Fibroblast of mammary gland (primary cell): ENCODE results near the gene BRPF1.
A peak's percentile ranks its signal among the peaks of the same experiment; 100 is the strongest.

Source experiments
- DNase-seq: peaks from one replicate; pipeline ENCODE4 v3.0.0-alpha.2; 2010; ENCODE audit warnings: low read depth
- H3K4me3 ChIP-seq: 2 replicates; pipeline ENCODE4 v1.5.1; 2011; ENCODE audit warnings: low read depth, mild to moderate bottlenecking, low read length, moderate library complexity; ENCODE audit not compliant: control insufficient read depth
- CTCF ChIP-seq: conservative IDR thresholded peaks from 2 replicates; pipeline ENCODE4 v1.5.1; 2011; ENCODE audit warnings: low read depth, low read length, inconsistent platforms; ENCODE audit not compliant: control insufficient read depth, insufficient read depth

The BRPF1 gene

GRCh38 chr3:9743548-9743947 lies 12.0 kb downstream of the BRPF1 start:
- no peak for DNase-seq
- no peak overlapping the region for H3K4me3 ChIP-seq
- TF ChIP-seq CTCF: no peak

- no peak for DNase-seq
- no peak for TF ChIP-seq CTCF
- H3K4me3 ChIP-seq: no peak overlapping the region
Measured at GRCh38 chr3:9744162-9744561, 12.6 kb downstream of the BRPF1 start.

GRCh38 chr3:9745521-9745920 lies 14.0 kb downstream of the BRPF1 start:
- no peak for DNase-seq
- H3K4me3 ChIP-seq: no peak overlapping the region
- no peak for TF ChIP-seq CTCF

GRCh38 chr3:9746330-9746729 lies 14.8 kb downstream of the BRPF1 start:
- peak; percentile 90 for DNase-seq
- TF ChIP-seq CTCF: no peak

GRCh38 chr3:9747267-9747666 lies 15.7 kb downstream of the BRPF1 start:
- peak; percentile 75 for DNase-seq
- no peak for TF ChIP-seq CTCF
- no peak overlapping the region for H3K4me3 ChIP-seq

More at GRCh38 chr3:9746330-9746729, 14.8 kb downstream of the BRPF1 start:
- H3K4me3 ChIP-seq: no peak overlapping the region

GRCh38 chr3:9748031-9748430 lies 16.5 kb downstream of the BRPF1 start:
- TF ChIP-seq CTCF: no peak

GRCh38 chr3:9749296-9749644 lies 17.7 kb downstream of the BRPF1 start:
- TF ChIP-seq CTCF: no peak

More at GRCh38 chr3:9748031-9748430, 16.5 kb downstream of the BRPF1 start:
- DNase-seq: no peak
- H3K4me3 ChIP-seq: no peak overlapping the region

More at GRCh38 chr3:9749296-9749644, 17.7 kb downstream of the BRPF1 start:
- no peak for DNase-seq
- peak overlapping the region; percentile 90 for H3K4me3 ChIP-seq
